ENCODE data around the gene FICD.

GRCh38 chr12:108473400-108474055, 41.5 kb upstream of the FICD start:
- TF ChIP-seq CTCF (conservative IDR thresholded peaks at IDR 0.05; ENCODE audit: low read length) = no peak
- TF ChIP-seq EZH2phosphoT487 (IDR thresholded peaks at IDR 0.05; ENCODE audit: borderline replicate concordance, low read depth, low read length) = no peak
